H1 (cell line): Measurements from ENCODE around the gene NCOA1. TPM values are rescaled to one million over a fixed set of nuclear protein-coding genes. Genes with fewer than 3 reads are reported as not detected.

Source experiments
- CTCF ChIA-PET: fragments of 300-600 bp; sonication (Branson Sonifier 250); formaldehyde crosslinking; loops from one replicate; lab custom pipeline; 2021; ENCODE audit not compliant: partially characterized antibody; lab: Charles Lee
- POLR2A ChIA-PET: fragments of 300-600 bp; sonication (Branson Sonifier 250); formaldehyde crosslinking; loops from one replicate; lab custom pipeline; 2021; ENCODE audit warnings: inconsistent platforms; ENCODE audit not compliant: partially characterized antibody; lab: Charles Lee
- DNase-seq, 2 experiments: peaks; one replicate each; pipeline versions ENCODE4 v3.0.0 to v3.0.0-alpha.2; 2010 to 2022; ENCODE audit warnings: low spot score in 2 of 2, low read depth in 1 of 2, mixed read lengths in 1 of 2
- FAIRE-seq: peaks from 2 replicates; lab custom pipeline; 2011; peaks lifted over from hg19 to GRCh38; lab: Jason Lieb, UNC
- H2AFZ ChIP-seq: 2 replicates; pipeline ENCODE4 v1.8.1; 2012; ENCODE audit warnings: low read length, inconsistent platforms
- H2AK5ac ChIP-seq: 2 replicates; pipeline ENCODE4 v1.6.1; 2013; ENCODE audit warnings: low read depth, low read length
- H2BK120ac ChIP-seq: replicated peaks from 2 replicates; pipeline ENCODE3; 2013; ENCODE audit warnings: low read depth, low read length, inconsistent platforms
- H2BK12ac ChIP-seq: 2 replicates; pipeline ENCODE4 v1.6.1; 2013; ENCODE audit warnings: low read depth, low read length
- H2BK15ac ChIP-seq: 2 replicates; pipeline ENCODE4 v1.6.1; 2013; ENCODE audit warnings: low read length
- H2BK20ac ChIP-seq: 2 replicates; pipeline ENCODE4 v1.6.1; 2013; ENCODE audit warnings: low read length
- H2BK5ac ChIP-seq: 2 replicates; pipeline ENCODE4 v1.6.1; 2013; ENCODE audit warnings: low read depth, low read length
- H3K14ac ChIP-seq: 2 replicates; pipeline ENCODE4 v1.6.1; 2013; ENCODE audit warnings: inconsistent platforms; ENCODE audit not compliant: insufficient read length
- H3K18ac ChIP-seq: 2 replicates; pipeline ENCODE4 v1.6.1; 2013; ENCODE audit warnings: low read length; ENCODE audit errors: extremely low read depth
- H3K23ac ChIP-seq: 2 replicates; pipeline ENCODE4 v1.6.1; 2013; ENCODE audit warnings: inconsistent platforms; ENCODE audit not compliant: insufficient read length
- H3K23me2 ChIP-seq: 2 replicates; pipeline ENCODE4 v1.6.1; 2013; ENCODE audit warnings: low read depth, low read length
- H3K27ac ChIP-seq: 2 replicates; pipeline ENCODE4 v1.6.1; 2011; ENCODE audit warnings: low read depth, low read length, inconsistent platforms
- H3K27me3 ChIP-seq, 4 experiments: replicated peaks in 1 of 4; 1 replicate in 1 of 4; 2 replicates in 3 of 4; pipeline versions ENCODE4 v1.6.1 to v1.8.1; 2011 to 2013; ENCODE audit warnings: low read length in 3 of 4, mild to moderate bottlenecking in 3 of 4, inconsistent platforms in 2 of 4, mixed read lengths in 2 of 4, moderate library complexity in 1 of 4; ENCODE audit not compliant: control insufficient read depth in 3 of 4, insufficient read depth in 3 of 4; ENCODE audit errors: extremely low read depth in 1 of 4
- H3K36me3 ChIP-seq, 4 experiments: 2 replicates each; pipeline versions ENCODE4 v1.6.1 to v1.8.1; 2011 to 2013; ENCODE audit warnings: mild to moderate bottlenecking in 4 of 4, low read length in 3 of 4, moderate library complexity in 2 of 4, control low read depth in 1 of 4, inconsistent platforms in 1 of 4; ENCODE audit not compliant: insufficient read depth in 4 of 4, control insufficient read depth in 2 of 4
- H3K4ac ChIP-seq: replicated peaks from 2 replicates; pipeline ENCODE3; 2013; ENCODE audit warnings: low read length, low read depth, mixed read lengths, inconsistent platforms; ENCODE audit not compliant: insufficient read length
- H3K4me1 ChIP-seq, 4 experiments: replicated peaks in 1 of 4; 1 replicate in 1 of 4; 2 replicates in 3 of 4; pipeline versions ENCODE4 v1.6.1 to v1.8.1; 2011 to 2013; ENCODE audit warnings: low read length in 3 of 4, inconsistent platforms in 2 of 4, mixed read lengths in 1 of 4; ENCODE audit not compliant: insufficient read depth in 4 of 4, control insufficient read depth in 3 of 4
- H3K4me2 ChIP-seq, 2 experiments: 2 replicates each; pipeline versions ENCODE4 v1.6.1 to v1.8.1; 2011 to 2013; ENCODE audit warnings: low read depth in 2 of 2, low read length in 2 of 2, control low read depth in 1 of 2, inconsistent platforms in 1 of 2, mild to moderate bottlenecking in 1 of 2; ENCODE audit not compliant: insufficient read depth in 1 of 2
- H3K4me3 ChIP-seq, 4 experiments: fragments of 200-600, 300-600 bp in 1 of 4; sonication (generic), shearing (Covaris generic), sonication (Bioruptor Twin) in 1 of 4; 2 replicates each; pipeline versions ENCODE4 v1.5.1 to v1.8.1; 2011 to 2016; ENCODE audit warnings: low read length in 4 of 4, low read depth in 3 of 4, control low read depth in 2 of 4, inconsistent platforms in 2 of 4, mild to moderate bottlenecking in 2 of 4, mixed read lengths in 1 of 4, moderate library complexity in 1 of 4; ENCODE audit not compliant: insufficient read depth in 2 of 4; ENCODE audit errors: extremely low read depth in 1 of 4
- H3K56ac ChIP-seq: replicated peaks from 2 replicates; pipeline ENCODE3; 2013; ENCODE audit warnings: low read depth, mild to moderate bottlenecking, mixed read lengths, low read length, inconsistent platforms; ENCODE audit not compliant: insufficient read length
- H3K79me1 ChIP-seq: 2 replicates; pipeline ENCODE4 v1.6.1; 2013; ENCODE audit warnings: low read depth, low read length, control low read depth
- H3K79me2 ChIP-seq, 2 experiments: 2 replicates each; pipeline versions ENCODE4 v1.6.1 to v1.8.1; 2012 to 2013; ENCODE audit warnings: low read length in 2 of 2, mild to moderate bottlenecking in 2 of 2, inconsistent platforms in 1 of 2; ENCODE audit not compliant: insufficient read depth in 2 of 2, control insufficient read depth in 1 of 2
- H3K9ac ChIP-seq, 4 experiments: replicated peaks in 1 of 4; 1 replicate in 1 of 4; 2 replicates in 3 of 4; pipeline versions ENCODE4 v1.6.1 to v1.8.1; 2011 to 2013; ENCODE audit warnings: low read depth in 3 of 4, low read length in 3 of 4, control low read depth in 2 of 4, mild to moderate bottlenecking in 2 of 4, moderate library complexity in 2 of 4, inconsistent platforms in 1 of 4; ENCODE audit errors: extremely low read depth in 1 of 4
- H3K9me3 ChIP-seq, 2 experiments: 2 replicates each; pipeline versions ENCODE4 v1.6.1 to v1.8.1; 2012 to 2013; ENCODE audit warnings: mild to moderate bottlenecking in 2 of 2, moderate library complexity in 2 of 2, control low read depth in 1 of 2, inconsistent platforms in 1 of 2, low read depth in 1 of 2, low read length in 1 of 2, mixed read lengths in 1 of 2; ENCODE audit not compliant: insufficient read depth in 2 of 2
- H4K20me1 ChIP-seq, 2 experiments: replicated peaks in 1 of 2; 2 replicates each; pipeline versions ENCODE3 to v1.8.1; 2011 to 2013; ENCODE audit warnings: inconsistent platforms in 2 of 2, low read length in 2 of 2, mild to moderate bottlenecking in 1 of 2; ENCODE audit not compliant: insufficient read depth in 2 of 2, control insufficient read depth in 1 of 2
- H4K5ac ChIP-seq: 2 replicates; pipeline ENCODE4 v1.6.1; 2013; ENCODE audit warnings: low read length, low read depth, mixed read lengths, inconsistent platforms; ENCODE audit not compliant: insufficient read length
- H4K8ac ChIP-seq: 2 replicates; pipeline ENCODE4 v1.8.0; 2013; ENCODE audit warnings: mild to moderate bottlenecking, moderate library complexity, low read length, inconsistent platforms; ENCODE audit not compliant: insufficient read depth; ENCODE audit errors: extremely low read depth
- H4K91ac ChIP-seq: replicated peaks from 2 replicates; pipeline ENCODE3; 2013; ENCODE audit warnings: low read length, mixed read lengths, inconsistent platforms; ENCODE audit not compliant: insufficient read length
- ASH2L ChIP-seq: fragments of 200-600, 300-600 bp; sonication (generic); IDR thresholded peaks from one replicate; pipeline ENCODE4 v1.7.1; 2017; ENCODE audit warnings: low read length
- BCL11A ChIP-seq, 2 experiments: IDR thresholded peaks; one replicate each; pipeline ENCODE4 v1.6.1; 2011; ENCODE audit warnings: low read depth in 2 of 2, low read length in 2 of 2, mild to moderate bottlenecking in 2 of 2
- CEBPB ChIP-seq: IDR thresholded peaks from 2 replicates; pipeline ENCODE4 v1.6.1; 2012; ENCODE audit warnings: low read depth, low read length
- CTCF ChIP-seq, 3 experiments: IDR thresholded peaks; 1 replicate in 2 of 3; 2 replicates in 1 of 3; pipeline versions ENCODE4 v1.5.1 to v1.6.1; 2011; ENCODE audit warnings: low read length in 3 of 3, mild to moderate bottlenecking in 3 of 3, inconsistent platforms in 2 of 3, low read depth in 1 of 3, moderate library complexity in 1 of 3; ENCODE audit not compliant: insufficient read depth in 1 of 3; ENCODE audit errors: control extremely low read depth in 1 of 3
- EGR1 ChIP-seq: IDR thresholded peaks from 2 replicates; pipeline ENCODE4 v1.6.1; 2011; ENCODE audit warnings: low read depth, low read length, borderline replicate concordance
- FOSL1 ChIP-seq: IDR thresholded peaks from 2 replicates; pipeline ENCODE4 v1.6.1; 2011; ENCODE audit warnings: mild to moderate bottlenecking, low read depth, low read length, moderate library complexity; ENCODE audit not compliant: insufficient read depth
- HDAC6 ChIP-seq: IDR thresholded peaks from one replicate; pipeline ENCODE4 v1.7.1; 2012; ENCODE audit warnings: low read depth, mild to moderate bottlenecking, inconsistent platforms, low read length, moderate library complexity
- JUN ChIP-seq: IDR thresholded peaks from 2 replicates; pipeline ENCODE4 v1.6.1; 2011; ENCODE audit warnings: low read depth, mild to moderate bottlenecking, improper control_type of control experiment, low read length
- RFX5 ChIP-seq: IDR thresholded peaks from 2 replicates; pipeline ENCODE4 v1.6.1; 2011; ENCODE audit warnings: low read depth, low read length, improper control_type of control experiment, borderline replicate concordance
- SP4 ChIP-seq: IDR thresholded peaks from 2 replicates; pipeline ENCODE4 v1.6.1; 2012; ENCODE audit warnings: low read length, inconsistent platforms
- TAF7 ChIP-seq: optimal IDR thresholded peaks from 2 replicates; pipeline ENCODE3; 2011; ENCODE audit warnings: low read depth, mild to moderate bottlenecking, inconsistent platforms, low read length, moderate library complexity, borderline replicate concordance
- WGBS, 2 experiments: shearing (Covaris generic) in 1 of 2; methylation state at CpG; one replicate each; pipeline versions ENCODE4 v1.1.6 to v1.1.7; 2013 to 2015; ENCODE audit warnings: low lambda C conversion rate in 2 of 2, mixed read lengths in 2 of 2, inconsistent platforms in 1 of 2, low coverage in 1 of 2, missing lambda C conversion rate in 1 of 2; ENCODE audit not compliant: insufficient replicate concordance in 2 of 2, insufficient coverage in 1 of 2, insufficient read length in 1 of 2; ENCODE audit errors: extremely low coverage in 1 of 2, missing lambda C conversion rate in 1 of 2; 5-methylcytosine and 5-hydroxymethylcytosine counted together
- polyA plus RNA-seq, 7 experiments: library from polyadenylated mRNA; depleted of rRNA in 3 of 7; stranded (reverse) in 5 of 7; unstranded in 2 of 7; fragments of >200 nt in 5 of 7; fragments of 200-250 nt in 2 of 7; gene quantifications; 1 replicate in 5 of 7; 2 replicates in 1 of 7; 4 replicates in 1 of 7; pipeline versions ENCODE4 v1.2.1 to v1.2.3, GENCODE V29; 2011 to 2013; ENCODE audit warnings: missing spikeins in 2 of 7, mixed read lengths in 2 of 7
- total RNA-seq: library from RNA; stranded (reverse); fragmentation: NEBNext Ultra II Directional; extraction: Animal tissue kit (Norgen Biotek cat#: 25700); gene quantifications from 2 replicates; pipeline ENCODE4 v1.2.1, GENCODE V29; 2021

The NCOA1 gene
- total and polyA plus RNA-seq, 2 of the 8 experiments (the other 6 are each of a cell fraction or from before 2014, with no cell fraction given): 12.8 to 17.9 TPM

GRCh38 chr2:24774373-24774772, 283.3 kb downstream of the NCOA1 start:
- POLR2A ChIA-PET: interaction anchor here (1.1 to 3.9 kb wide), 2 partner anchors 12 to 18 kb away, joined by 3 to 22 read pairs; partner anchors contain the start of genes CENPO and PTRHD1
- no peak overlapping the region for H2BK20ac ChIP-seq
- TF ChIP-seq TAF7 (no peak), CTCF (IDR thresholded peaks at IDR 0.05; ENCODE audit: control extremely low read depth in 1 of 3, insufficient read depth in 1 of 3, low read depth in 1 of 3, low read length in 3 of 3) (no peak), JUN (no peak), ASH2L (no peak), CEBPB (no peak), SP4 (no peak), BCL11A (IDR thresholded peaks at IDR 0.05; ENCODE audit: low read depth in 2 of 2, low read length in 2 of 2) (no peak), EGR1 (no peak), FOSL1 (no peak), HDAC6 (no peak), RFX5 (no peak)

More at GRCh38 chr2:24774373-24774772, 283.3 kb downstream of the NCOA1 start:
- no peak overlapping the region for H2AK5ac ChIP-seq
- no peaks in the 10 kb centered on the region; the same call in 1 of the 2 replicates for H3K23me2 ChIP-seq
- H3K23ac ChIP-seq: no peak overlapping the region
- no peak overlapping the region for H4K91ac ChIP-seq
- no peak overlapping the region for H3K4me2 ChIP-seq
- H3K79me1 ChIP-seq: no peaks in the 10 kb centered on the region
- H3K18ac ChIP-seq: no peak overlapping the region
- no peak overlapping the region for H2BK15ac ChIP-seq
- peaks cover 0 to 5% (median 1%) of the 10 kb centered on the region in 4 experiments; a peak in 3 of 7 replicates for H3K4me1 ChIP-seq
- H3K56ac ChIP-seq: no peak overlapping the region
- no peak for FAIRE-seq
- no peaks in the 10 kb centered on the region for H3K36me3 ChIP-seq
- H3K79me2 ChIP-seq: no peaks in the 10 kb centered on the region
- no peaks in the 10 kb centered on the region for H4K20me1 ChIP-seq
- H4K5ac ChIP-seq: no peak overlapping the region
- H2BK12ac ChIP-seq: no peak overlapping the region
- no peak overlapping the region for H3K4me3 ChIP-seq
- no peak for DNase-seq
- no peak overlapping the region for H3K14ac ChIP-seq
- no peak overlapping the region for H2BK5ac ChIP-seq
- WGBS, 2 experiments: 94% methylated on average over 3 of the region's 3 CpGs; no CpG with 5 or more reads in 1 of the 2 experiments
- no peak overlapping the region for H3K4ac ChIP-seq
- H2AFZ ChIP-seq: no peak overlapping the region
- H2BK120ac ChIP-seq: no peak overlapping the region
- no peak overlapping the region for H3K9ac ChIP-seq
- H3K9me3 ChIP-seq: peaks cover 0 to 2% of the 10 kb centered on the region in 2 experiments; a peak in 1 of 4 replicates
- CTCF ChIA-PET: interaction anchor here (0.9 to 1.4 kb wide), 5 partner anchors 9 to 161 kb away, joined by 3 to 6 read pairs (median 5); no protein-coding TSS in a partner anchor
- no peaks in the 10 kb centered on the region for H3K27me3 ChIP-seq
- H3K27ac ChIP-seq: no peak overlapping the region
- H4K8ac ChIP-seq: no peak overlapping the region
